Gastroesophageal sphincter (tissue), 3 donors: ENCODE results near the gene CDH4.

Source experiments
- EP300 ChIP-seq: sonication (generic); formaldehyde crosslinking; IDR thresholded peaks from one replicate; pipeline ENCODE4 v1.6.1; 2017; ENCODE audit warnings: antibody characterized with exemption, mild to moderate bottlenecking
- POLR2AphosphoS5 ChIP-seq: sonication (generic); formaldehyde crosslinking; IDR thresholded peaks from one replicate; pipeline ENCODE4 v1.6.1; 2017; ENCODE audit warnings: antibody characterized with exemption
- TF ChIP-seq, protein P1 (sequence below), 4 experiments: fragments of 200-600 bp in 2 of 4; fragments of 450-650 bp in 2 of 4; sonication (generic) in 1 of 4; IDR thresholded peaks; one replicate each; pipeline ENCODE4 v1.5.1; 2017 to 2019; ENCODE audit warnings: antibody characterized with exemption in 4 of 4, mild to moderate bottlenecking in 2 of 4, moderate library complexity in 2 of 4

DNA sequence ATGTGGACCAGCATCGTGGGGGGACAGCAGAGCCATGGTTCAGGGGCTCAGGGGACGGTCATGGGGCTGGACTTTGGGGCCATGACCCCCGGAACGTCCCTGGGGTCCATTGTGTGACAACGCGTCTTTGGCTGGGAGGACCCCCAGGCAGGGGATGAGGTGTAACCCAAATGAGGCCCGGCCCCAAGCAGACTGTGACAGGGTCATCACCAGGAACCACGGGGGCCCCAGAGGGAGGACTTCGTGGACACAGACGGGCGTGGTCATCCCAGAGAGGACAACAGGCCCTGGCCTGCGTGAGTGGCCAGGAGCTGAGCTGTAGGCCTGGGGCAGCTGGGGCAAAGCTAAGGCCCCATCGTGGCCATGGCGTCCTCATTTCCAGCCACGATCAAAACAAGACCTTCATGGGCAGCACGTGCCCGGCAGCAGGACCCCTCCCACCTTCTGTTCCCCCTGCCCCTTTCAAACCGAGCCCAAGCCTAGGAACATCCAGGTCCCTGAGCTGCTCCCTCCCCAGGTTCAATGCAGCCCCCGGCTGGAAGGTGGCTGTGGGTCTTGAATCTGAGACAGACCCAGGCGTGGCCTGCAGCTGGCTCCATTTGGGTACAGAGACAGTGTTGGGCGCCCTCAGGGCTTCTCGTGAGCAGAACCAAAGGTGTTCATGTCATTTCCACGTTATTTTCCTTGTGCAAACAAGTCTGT, 625.9 kb downstream of the CDH4 start:
- TF ChIP-seq, protein P1, sequence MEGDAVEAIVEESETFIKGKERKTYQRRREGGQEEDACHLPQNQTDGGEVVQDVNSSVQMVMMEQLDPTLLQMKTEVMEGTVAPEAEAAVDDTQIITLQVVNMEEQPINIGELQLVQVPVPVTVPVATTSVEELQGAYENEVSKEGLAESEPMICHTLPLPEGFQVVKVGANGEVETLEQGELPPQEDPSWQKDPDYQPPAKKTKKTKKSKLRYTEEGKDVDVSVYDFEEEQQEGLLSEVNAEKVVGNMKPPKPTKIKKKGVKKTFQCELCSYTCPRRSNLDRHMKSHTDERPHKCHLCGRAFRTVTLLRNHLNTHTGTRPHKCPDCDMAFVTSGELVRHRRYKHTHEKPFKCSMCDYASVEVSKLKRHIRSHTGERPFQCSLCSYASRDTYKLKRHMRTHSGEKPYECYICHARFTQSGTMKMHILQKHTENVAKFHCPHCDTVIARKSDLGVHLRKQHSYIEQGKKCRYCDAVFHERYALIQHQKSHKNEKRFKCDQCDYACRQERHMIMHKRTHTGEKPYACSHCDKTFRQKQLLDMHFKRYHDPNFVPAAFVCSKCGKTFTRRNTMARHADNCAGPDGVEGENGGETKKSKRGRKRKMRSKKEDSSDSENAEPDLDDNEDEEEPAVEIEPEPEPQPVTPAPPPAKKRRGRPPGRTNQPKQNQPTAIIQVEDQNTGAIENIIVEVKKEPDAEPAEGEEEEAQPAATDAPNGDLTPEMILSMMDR (IDR thresholded peaks at IDR 0.05) = no peak
- TF ChIP-seq POLR2AphosphoS5 = no peak
- no peak for TF ChIP-seq EP300
